ENCODE measurements around the gene KIAA0232. TPM values are rescaled to one million over a fixed set of nuclear protein-coding genes. Genes with fewer than 3 reads are reported as not detected.

Gene KIAA0232
- total and polyA plus RNA-seq, 10 of the 15 experiments (the other 5 are each of a cell fraction or from before 2014, with no cell fraction given): 2.8 to 15.1 (median 10.8) TPM

DNA sequence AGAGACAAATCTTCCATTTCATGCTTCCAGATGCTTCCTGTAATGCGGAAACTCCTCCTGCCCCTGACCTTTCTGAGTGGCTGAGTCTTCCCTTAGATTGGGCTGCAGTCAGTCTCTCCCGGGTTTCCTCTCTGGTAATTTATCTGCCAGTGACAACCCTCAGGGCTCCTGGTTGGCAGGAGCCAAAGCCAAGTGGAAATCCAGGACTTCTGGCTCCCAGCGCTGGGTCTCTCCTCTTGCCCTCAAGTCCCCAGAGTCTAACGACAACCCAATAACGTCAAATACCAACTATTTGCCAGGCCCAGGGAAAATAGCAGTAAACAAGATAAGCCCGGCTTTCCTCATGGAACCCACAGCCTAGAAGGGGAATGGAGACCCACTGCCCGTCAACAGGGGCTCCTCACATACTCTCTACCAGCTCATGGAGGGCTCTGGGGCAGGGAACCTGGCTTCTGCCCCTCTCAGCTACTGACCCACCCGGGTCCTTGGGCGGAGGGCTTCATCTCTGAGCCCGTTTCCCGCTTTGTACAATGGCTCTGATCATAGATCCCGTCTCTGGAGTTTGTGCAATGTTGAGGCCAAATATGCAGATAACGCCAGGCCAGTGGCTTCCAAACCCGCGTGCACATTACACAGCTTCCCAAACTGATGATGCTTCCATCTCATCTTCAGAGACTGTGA is 126.0 kb downstream of the KIAA0232 start:
- ChIA-PET RAD21 (ENCODE audit: unreplicated experiment) (interaction anchor here (0.5 to 2.5 kb wide), 18 partner anchors 15 to 192 kb away, joined by 3 to 14 read pairs (median 4); partner anchors contain the start of genes BLOC1S4, GRPEL1 and TADA2B), POLR2A (interaction anchor here (0.6 to 3.5 kb wide), 10 partner anchors 16 to 160 kb away, joined by 3 to 18 read pairs (median 4); partner anchors contain the start of gene GRPEL1), SMC1A (ENCODE audit: uncharacterized antibody, unreplicated experiment) (interaction anchor here (0.7 to 2.4 kb wide), 13 partner anchors 29 to 233 kb away, joined by 3 to 18 read pairs (median 5); partner anchors contain the start of gene TADA2B), CTCF (interaction anchor here (0.6 to 9.5 kb wide), 18 partner anchors 22 to 193 kb away, joined by 3 to 94 read pairs (median 6); partner anchors contain the start of genes GRPEL1 and TADA2B)
- H3K4me1 ChIP-seq (ENCODE audit: control insufficient read depth, insufficient read depth, low read length): peaks cover 21% of the 10 kb centered on the region
- H4K20me1 ChIP-seq (ENCODE audit: control insufficient read depth, insufficient read depth): no peaks in the 10 kb centered on the region
- H3K9ac ChIP-seq (ENCODE audit: control insufficient read depth, insufficient read depth, low read length): peak overlapping the region; percentile 96
- in situ Hi-C loops (cut with MboI) (loop anchor here (5.0 kb wide), 1 partner anchor 164 kb away; no protein-coding TSS in a partner anchor), intact Hi-C loops (cut with micrococcal nuclease; ENCODE audit: unreplicated experiment) (loop anchor here (1.0 to 5.0 kb wide), 3 partner anchors 79 to 162 kb away; no protein-coding TSS in a partner anchor)
- no peak for ATAC-seq
- FAIRE-seq: no peak
- 0 out of 4 replicates have a peak, but pooled peaks cover 0 to 3% of the 10 kb centered on the region in 2 experiments for H3K27me3 ChIP-seq (replicated peaks in 1 of 2; ENCODE audit: control insufficient read depth in 2 of 2, insufficient read depth in 2 of 2, low read length in 1 of 2)
- H3K4me3 ChIP-seq: peak overlapping the region; percentile 97
- H3K79me2 ChIP-seq (ENCODE audit: control insufficient read depth, insufficient read depth, low read length): peaks cover 11% of the 10 kb centered on the region
- peak overlapping the region; percentile 77 for H2AFZ ChIP-seq (ENCODE audit: control insufficient read depth, low read depth, low read length)
- H3K27ac ChIP-seq (ENCODE audit: control insufficient read depth, insufficient read depth): peak overlapping the region; percentile 96
- TF ChIP-seq ZSCAN29 (IDR thresholded peaks at IDR 0.05) (no peak), PML (IDR thresholded peaks at IDR 0.05; ENCODE audit: low read length) (0 out of 2 replicates have a peak, but pooled peaks have one; percentile 6), JUND (IDR thresholded peaks at IDR 0.05; ENCODE audit: low read depth, low read length) (no peak)
- TF ChIP-seq, protein P1, sequence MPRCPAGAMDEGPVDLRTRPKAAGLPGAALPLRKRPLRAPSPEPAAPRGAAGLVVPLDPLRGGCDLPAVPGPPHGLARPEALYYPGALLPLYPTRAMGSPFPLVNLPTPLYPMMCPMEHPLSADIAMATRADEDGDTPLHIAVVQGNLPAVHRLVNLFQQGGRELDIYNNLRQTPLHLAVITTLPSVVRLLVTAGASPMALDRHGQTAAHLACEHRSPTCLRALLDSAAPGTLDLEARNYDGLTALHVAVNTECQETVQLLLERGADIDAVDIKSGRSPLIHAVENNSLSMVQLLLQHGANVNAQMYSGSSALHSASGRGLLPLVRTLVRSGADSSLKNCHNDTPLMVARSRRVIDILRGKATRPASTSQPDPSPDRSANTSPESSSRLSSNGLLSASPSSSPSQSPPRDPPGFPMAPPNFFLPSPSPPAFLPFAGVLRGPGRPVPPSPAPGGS (IDR thresholded peaks at IDR 0.05; ENCODE audit: borderline replicate concordance, insufficient read depth, low read depth, low read length, poor library complexity, severe bottlenecking): no peak
- peak overlapping the region; percentile 90 for H3K4me2 ChIP-seq (ENCODE audit: control insufficient read depth, insufficient read depth)
- no TSS peak for BruUV-seq (replicated peaks)
- H3K9me3 ChIP-seq (replicated peaks; ENCODE audit: control insufficient read depth, insufficient read depth, low read length): no peaks in the 10 kb centered on the region
- H3K36me3 ChIP-seq (ENCODE audit: control insufficient read depth in 2 of 2, insufficient read depth in 2 of 2, low read length in 1 of 2): no peaks in the 10 kb centered on the region
- 50% methylated on average over 15 of the region's 15 CpGs for WGBS (ENCODE audit: insufficient coverage, insufficient replicate concordance, low lambda C conversion rate, missing lambda C conversion rate)
- DNase-seq (ENCODE audit: low read depth, low spot score): no peak

Data from GM12878 (cell line).